GM19468 (cell line): ENCODE data around the gene PTGDS.

Experiments used
- ATAC-seq: cut with Tn5 transposase; IDR thresholded peaks from one replicate; pipeline ENCODE4 v1.9.1; 2021; ENCODE audit warnings: mild to moderate bottlenecking, moderate library complexity, moderate number of reproducible peaks; ENCODE audit not compliant: unreplicated experiment; ENCODE audit errors: extremely low read depth

The PTGDS gene

DNA sequence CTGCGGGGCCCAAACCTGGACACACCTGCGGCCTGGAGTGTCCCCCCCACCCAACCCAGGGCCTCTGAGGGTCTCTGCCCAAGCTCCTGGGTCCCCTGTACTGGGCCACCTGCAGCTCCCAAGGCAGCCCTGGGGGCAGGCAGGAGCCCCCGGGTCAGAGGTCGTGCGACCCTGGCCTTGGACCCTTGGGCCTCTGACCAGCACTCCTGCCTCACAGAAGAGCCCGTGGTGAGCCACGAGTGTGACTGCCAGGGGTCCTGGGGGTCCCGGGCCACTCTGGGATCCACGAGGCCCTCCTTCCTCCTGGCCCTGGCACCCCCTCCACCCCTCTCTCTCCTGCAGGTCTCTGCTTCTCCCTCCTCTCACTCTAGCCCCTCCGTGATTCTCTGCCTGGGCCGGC is 5.0 kb upstream of the PTGDS start:
- ATAC-seq = no peak

DNA sequence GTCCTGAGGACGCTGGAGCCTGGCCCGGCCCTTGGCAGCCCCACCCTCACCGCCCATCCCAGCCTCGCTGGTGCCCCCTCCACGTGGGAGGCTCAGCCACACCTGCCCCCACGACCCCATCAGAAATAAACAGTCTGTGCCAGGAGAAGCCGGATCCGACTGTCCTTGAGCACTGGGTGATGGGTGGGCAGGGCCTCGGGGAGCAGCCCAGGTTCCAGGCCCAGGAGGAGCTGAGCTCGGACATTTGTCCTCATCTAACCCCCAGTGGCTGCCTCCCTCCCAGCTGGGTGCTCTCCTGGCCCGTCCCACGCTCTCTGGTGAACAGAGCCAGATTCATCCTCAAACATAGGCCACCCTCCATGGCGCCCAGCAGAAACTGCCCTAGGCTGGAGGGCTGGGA is 4.6 kb upstream of the PTGDS start:
- no peak for ATAC-seq

DNA sequence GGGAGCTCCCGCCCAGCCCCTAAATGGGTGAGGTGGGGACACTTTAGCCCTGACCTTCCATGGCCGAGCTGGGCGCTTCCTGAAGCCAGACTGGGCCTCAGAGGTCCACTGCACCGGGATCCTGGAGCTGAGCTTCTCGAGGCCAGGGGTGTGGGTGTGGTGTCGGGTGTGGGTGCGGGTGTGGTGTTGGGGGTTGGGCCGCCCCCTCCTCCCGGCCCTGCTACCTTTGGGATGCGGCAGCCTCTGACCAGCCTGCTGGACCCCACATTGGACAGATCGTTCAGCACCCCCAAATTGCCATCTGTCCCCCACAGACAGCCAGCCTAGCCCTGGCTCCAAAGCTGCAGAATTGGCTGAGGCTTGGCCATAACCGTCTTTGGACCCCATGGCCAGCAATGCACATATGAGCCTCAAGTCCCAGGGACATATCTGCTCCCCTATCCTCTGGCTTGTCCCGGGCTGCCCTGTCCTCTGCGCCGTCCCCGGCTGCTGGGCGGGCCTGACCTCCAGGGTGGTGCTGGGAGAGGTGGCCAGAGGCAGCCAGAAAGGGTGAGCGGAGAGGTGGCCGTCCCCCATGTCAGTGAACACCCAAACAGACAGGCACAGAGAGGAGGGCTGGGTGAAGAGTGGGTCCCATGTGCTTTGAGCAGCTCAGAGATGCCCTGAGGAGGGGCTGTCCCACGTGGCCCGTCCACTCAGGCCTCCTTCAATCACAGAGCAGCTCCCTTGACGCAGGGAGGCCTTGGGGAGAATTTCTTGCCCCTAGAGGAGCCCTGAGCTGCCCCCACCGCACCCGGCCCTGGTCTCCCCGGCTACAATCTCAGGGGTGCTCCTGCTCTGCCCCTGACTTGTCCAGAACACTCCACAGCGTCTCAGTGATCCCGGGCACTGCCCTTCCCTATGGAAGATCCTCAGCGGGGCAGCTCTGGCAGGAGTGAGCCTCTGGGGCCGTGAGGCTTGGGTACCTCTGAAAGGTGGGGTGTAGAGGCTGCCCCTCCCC is 3.4 kb upstream of the PTGDS start:
- ATAC-seq = no peak

DNA sequence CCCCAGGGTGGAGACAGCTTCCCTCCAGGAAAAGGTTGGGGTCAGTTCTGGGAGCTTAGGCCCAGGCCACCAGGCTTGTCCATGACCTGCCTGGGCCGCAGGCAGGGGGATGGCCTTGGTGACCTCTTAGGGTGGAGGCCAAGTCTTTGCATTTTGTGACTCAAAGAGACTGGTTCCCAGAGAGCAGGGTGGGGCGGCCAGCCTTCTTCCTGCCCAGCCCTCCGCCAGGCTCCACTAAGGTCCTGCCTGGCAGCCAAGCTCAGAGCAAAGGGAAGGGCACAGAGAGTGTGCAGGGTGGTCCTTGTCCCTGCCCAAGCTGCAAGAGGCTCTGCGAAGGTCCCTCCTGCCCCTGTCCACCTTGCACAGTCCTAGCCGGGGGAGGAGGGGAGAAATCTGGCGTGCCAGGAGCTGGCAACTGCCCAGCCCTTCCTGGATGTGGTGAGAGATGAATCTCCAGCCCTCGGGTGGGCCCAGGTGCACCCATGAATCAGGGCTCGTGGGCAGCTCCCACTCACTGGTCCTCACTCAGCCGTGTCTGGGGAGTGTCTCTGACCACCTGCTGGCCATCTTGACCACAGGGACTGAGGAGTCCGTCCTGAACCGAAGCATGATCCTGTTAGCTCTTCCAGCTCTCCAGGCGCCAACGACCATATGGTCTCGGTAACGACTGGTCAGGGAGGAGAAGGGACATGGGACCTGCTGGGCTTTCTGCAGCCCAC is 2.3 kb upstream of the PTGDS start:
- ATAC-seq = no peak

DNA sequence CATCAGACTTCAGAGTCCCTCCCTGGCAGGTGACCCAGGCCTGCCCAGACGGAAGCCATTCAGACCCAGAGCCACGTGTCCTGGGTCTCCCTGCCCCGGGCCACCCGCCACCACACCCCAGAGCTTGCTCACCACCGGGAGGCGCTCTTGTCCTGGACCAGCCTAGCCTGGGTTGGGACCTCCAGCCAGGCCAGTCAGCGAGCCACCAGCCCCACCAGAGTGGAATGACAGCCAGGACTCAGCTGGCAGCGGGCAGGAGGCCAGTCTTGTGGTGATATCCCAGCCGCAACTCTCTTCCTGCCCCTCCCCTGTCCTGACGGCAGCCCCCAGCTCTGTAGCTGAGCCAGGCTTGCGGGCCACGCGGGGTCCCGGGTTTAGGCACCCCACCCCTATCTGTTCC is 1.7 kb upstream of the PTGDS start:
- ATAC-seq = no peak

DNA sequence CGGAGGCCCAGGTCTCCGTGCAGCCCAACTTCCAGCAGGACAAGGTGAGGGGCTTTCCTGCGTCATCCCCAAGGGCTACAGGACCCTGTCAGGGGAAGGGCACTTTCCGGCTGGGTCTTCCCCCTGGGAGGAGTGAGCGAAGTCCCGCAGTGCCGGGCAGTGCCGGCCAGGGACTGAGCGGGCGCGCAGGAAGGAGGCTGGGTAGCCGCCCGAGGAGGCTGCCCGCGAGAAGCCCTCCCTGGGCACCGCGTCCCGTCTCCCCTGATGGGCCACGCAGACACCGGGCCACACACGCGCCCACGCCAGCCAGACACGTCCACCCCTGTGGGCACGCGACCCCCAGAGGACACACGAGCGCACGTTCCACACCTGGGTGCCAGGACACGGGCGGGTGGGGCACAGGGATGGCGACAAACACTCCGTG is 357 bp downstream of the PTGDS start:
- no peak for ATAC-seq

DNA sequence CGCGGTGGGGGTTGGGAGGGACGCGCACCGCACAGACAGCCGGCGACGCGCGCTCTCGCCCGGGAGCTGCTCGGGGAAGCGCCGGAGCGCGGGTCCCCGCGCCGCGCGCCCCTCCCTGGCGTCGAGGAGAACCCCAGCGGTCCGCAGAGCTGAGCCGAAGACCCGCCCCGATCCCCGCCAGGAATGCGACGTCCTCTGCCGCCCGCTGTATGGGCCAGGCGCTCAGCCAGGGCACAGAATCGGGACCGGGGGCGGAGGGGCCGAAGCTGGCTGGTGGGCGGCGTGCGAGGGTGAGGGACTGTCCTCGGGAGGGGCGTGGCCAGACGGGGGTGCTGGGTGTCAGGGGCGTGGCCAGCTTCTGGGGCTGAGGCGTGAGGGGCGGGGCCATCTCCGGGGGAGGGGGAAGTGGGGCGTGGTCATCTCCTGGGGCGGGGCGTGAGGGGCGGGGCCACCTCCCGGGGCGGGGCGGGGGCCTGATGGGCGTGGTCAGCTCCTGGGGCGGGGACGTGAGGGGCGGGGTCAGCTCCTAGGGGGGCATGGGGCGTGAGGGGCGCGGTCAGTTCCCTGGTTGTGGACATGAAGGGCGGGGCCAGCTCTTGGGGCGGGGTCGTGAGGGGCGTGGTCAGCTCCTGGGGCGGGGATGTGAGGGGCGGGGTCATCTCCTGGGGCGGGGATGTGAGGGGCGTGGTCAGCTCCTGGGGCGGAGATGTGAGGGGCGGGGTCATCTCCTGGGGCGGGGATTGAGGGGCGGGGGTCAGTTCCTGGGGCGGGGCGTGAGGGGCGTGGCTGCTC is 965 bp downstream of the PTGDS start:
- ATAC-seq = no peak

DNA sequence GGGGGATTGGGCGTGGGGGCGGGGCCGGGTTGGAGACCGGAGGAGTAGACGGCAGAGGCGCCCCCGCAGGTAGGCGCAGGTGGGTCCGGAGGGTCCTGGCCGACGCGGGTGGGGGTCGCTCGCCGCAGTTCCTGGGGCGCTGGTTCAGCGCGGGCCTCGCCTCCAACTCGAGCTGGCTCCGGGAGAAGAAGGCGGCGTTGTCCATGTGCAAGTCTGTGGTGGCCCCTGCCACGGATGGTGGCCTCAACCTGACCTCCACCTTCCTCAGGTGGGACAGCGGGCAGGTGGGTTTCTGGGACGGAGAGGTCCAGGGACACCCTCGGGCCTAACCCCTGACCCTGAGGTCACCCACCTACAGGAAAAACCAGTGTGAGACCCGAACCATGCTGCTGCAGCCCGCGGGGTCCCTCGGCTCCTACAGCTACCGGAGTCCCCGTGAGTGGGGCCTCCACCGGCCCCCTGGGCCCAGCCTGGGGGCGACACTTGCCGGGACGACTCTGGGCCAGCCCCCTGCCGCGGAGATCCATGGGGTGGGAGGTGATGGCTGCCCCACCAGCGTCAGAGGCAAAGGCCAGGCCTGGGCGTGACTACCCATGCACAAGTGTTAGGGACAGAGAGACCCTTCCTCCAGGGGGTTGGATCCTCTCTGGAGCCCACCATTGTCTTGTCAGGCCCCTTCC is 1.7 kb downstream of the PTGDS start:
- ATAC-seq = no peak

DNA sequence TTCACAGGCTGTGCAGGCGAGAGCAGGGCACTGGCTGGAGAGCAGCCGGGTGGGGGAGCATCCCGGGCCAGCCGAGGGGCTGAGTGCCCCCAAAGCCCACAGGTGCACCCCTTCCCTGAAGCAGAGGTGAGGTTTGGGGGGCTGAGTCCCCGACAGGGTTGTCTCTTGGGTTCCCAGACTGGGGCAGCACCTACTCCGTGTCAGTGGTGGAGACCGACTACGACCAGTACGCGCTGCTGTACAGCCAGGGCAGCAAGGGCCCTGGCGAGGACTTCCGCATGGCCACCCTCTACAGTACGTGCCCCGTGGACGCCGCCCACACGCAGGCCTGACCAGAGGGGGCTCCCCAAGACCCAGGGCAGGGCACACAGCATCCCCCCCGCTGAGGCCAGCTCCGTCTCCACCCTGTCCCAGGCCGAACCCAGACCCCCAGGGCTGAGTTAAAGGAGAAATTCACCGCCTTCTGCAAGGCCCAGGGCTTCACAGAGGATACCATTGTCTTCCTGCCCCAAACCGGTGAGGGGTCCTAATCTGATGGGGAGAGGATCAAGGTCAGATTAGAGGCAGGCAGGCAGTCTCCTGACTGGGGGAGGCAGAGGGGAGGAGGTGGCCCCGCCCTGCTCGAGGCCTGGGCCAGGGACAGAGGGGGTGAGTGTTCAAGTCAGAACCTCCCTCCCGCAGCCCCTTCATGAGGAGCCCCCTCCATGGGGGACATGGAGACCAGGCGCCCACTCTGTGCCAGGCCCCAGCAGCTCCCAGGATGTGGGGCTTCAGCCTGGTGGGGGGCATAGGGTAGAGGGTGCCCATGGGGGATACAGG is 2.7 kb downstream of the PTGDS start:
- no peak for ATAC-seq

DNA sequence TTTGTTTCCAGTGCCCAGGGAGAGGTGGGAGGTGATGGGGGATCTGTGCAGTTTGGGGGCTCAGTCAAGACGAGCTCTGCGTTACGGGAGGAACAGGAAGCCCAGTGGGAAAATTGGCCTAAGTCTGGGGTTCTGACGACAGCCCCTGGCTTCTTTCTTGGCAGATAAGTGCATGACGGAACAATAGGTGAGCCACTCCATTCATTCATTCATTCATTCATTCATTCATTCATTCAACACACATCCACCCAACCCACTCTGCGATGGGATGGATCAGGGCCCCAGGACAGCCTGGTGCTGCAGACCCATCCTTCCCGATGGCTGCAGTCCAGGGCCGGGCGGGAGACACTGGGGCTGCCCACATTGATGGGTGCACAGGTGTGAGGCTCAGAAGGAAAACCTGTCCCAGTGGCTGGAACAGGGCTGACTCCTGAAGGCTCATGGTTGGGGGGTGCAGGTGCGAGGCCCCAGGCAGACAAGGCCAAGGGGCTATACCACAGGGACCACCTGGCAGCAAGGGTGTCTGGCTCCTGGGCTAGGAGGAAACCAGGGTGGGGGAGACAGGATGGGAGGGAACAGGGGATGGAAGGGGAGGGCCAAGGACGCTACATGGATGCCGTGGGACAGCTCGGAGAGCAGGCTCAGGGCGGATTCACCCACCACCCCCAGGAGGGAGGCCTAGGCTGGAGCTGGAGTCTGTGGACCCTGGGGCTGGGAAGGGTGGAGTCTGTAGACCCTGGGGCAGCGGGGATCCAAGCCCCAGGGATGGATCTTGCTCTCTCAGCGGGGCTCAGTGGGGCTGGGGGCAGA is 3.6 kb downstream of the PTGDS start:
- no peak for ATAC-seq

DNA sequence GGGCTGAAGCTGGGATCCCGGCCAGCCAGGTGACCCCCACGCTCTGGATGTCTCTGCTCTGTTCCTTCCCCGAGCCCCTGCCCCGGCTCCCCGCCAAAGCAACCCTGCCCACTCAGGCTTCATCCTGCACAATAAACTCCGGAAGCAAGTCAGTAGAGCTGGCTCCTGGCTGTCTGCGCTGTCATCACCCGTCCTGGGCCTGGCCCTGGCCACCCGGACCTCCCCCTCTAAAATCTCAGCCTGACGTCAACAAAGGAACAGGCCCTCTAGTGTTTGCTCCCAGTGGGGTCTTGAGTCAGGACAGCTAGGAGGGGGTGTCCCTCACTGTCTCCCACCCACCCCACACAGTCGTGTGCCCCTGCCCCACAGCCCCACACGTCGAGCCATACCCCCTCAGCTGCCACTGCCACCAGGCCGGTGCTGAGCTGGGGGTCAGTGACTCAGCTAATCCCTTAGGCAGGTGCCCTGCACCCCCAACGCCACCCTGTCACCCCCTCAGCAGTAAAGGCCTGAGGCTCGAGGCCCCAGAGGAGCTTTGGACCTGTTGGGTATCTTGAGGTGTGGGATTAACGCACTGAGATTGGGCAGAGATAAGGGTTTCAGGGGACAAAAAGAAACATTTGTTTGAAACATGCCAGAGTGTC is 4.4 kb downstream of the PTGDS start:
- ATAC-seq = no peak

DNA sequence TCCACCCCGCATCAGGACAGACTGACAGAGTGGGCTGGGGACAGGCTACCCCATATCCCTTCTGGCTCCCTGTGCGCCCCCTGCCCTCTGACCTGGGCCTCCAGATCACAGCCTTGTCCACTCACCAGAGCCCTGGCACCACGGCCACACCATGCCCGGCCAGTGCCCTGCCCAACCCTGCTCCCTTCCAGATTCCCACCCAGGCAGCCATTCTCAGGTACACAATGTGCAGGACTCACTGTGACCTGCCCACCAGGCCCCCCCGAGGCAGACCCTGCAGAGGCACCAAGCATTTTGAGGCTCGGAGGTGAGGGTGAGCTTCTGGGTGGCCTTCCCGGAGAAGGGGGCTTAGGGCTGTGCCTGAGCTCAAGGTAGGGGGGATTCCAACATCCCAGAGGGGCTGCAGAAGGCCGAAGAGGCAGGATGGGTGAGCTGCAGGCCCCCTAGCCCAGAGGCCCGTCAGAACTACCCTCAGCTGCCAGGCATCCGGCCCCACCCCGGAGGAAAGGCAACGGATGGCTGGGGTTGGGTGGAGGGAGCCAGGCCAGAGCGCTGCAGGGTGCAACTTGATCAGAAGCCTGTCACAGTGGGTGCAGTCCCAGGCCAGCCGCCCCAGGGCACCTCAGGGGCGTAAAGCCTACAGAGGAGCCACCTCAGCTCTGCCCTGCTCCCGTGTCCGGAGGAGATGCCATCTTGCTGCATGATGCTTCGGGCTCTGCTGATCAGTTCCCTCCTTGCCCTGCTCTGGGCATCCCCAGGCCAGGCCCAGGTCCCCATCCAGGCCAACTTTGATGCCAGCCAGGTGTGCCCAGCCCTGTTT is 5.1 kb downstream of the PTGDS start, which contains the start of gene LCNL1:
Gene LCNL1, plus strand, starts transcription at position 762 of the 820 bp plus-strand sequence. CDS start 594 bp downstream, outside the sequence.
- ATAC-seq = no peak

DNA sequence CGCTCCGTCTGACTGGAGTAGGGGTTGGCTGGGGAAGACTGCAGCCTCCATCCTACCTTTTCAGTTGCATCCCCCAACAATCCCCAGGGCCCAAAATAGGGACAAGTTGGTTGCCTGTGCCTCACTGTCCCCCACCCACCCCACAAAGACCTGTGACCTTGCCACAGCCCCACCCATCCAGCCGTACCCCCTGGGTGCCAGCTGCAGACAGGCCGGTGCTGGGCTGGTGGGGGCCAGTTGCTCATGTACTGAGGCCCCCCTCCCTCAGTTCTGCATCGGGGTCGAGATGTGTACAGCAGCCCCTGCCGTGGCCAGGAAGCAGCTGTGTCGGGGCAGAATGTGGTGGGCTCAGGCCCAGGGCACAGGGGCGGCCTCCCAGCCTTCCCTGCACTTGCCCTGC is 5.9 kb downstream of the PTGDS start:
- ATAC-seq = no peak

DNA sequence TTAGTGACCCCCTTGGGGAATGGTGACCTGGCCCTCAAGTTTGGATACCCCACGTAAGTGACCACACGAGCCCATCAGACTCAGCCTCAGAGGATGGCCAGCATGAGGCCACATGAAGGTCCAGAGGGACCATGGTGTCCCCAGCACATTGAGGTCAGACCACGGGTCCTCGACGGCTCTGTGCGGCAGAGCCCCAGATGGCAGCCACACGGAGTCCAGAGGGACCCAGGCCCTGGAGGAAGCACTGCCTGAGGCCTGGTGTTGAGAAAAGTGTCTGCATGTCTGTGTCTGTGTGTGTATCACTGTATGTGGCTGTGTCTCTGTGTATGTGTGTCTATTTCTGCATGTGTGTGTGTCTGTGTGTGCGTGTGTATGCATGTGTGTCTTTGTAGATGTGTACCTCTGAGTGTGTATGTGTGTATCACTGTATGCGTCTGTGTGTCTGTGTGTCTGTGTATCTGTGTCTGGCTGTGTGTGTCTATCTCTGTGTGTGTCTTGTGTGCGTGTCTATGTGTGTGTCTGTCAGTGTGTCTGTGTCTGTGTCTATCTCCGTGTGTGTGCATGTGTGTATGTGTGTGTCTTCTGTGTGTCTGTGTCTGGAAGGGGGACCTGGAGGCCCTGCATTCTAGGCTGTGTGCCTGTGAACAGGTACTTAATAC is 6.5 kb downstream of the PTGDS start:
- no peak for ATAC-seq

DNA sequence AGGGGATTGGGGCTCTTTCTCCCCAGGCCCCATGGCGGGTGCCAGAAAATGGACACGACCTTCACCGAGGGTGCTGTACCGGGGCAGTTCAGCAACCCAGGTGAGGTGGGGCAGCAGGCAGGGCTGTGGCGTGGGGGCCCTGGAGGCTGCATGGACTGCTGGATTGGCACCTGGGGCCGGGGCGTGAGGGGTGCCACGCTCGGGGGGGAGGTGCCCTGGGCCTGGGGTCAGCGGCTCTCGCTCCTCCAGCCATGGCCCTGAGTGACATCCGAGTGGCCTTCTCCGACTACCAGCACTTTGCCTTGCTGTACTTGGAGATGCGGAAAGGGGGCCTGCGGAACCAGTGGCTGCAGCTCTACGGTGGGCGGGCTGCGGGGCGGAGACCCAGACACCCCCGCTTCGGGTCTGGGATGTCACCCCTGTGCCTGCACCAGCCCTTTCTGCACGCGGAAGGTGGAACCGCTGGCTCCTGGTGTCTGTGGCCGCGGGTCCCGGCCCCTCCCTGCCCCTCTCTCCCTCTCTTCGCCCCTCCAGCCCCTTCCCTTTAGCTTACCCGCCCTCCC is 7.2 kb downstream of the PTGDS start:
- no peak for ATAC-seq

DNA sequence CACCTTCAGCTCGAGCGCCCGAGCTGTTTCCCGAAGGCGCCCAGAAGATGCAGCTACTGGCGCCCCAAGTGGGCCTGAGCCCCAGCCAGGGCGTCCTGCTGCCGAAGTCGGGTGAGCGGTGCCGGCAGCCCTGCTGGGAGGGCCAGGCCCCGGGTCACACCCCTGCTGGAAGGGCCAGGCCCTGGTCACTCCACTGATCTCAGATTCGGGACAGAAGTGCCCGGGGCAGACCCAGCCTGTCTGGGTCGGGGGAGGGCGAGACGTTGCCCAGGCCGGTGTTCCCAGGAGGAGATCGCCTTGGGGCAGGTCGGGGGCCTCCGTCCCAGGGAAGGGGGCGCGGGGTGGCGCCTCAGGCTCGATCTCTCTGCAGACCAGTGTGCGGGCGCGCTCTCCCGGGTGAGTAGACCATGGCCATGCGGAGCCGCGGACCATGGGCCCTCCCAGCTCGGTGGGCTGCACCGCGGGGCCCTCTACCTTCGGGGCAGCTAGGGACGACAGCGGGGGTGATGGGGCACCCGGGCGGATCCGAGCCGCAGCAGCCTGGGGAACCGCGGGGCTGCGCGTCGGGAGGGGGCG is 7.8 kb downstream of the PTGDS start:
- no peak for ATAC-seq
